HEK293 (cell line): Measurements from ENCODE around the gene RAB1B.

Experiments
- CTCF ChIP-seq: fragments of 450-650 bp; formaldehyde crosslinking; IDR thresholded peaks from 2 replicates; pipeline ENCODE4 v1.5.1; 2016; ENCODE audit warnings: missing biosample characterization, missing genetic modification characterization
- PRDM4 ChIP-seq: fragments of 450-650 bp; formaldehyde crosslinking; IDR thresholded peaks from 2 replicates; pipeline ENCODE4 v1.5.1; 2017; ENCODE audit warnings: missing biosample characterization, missing genetic modification characterization
- ZEB2 ChIP-seq: fragments of 450-650 bp; formaldehyde crosslinking; IDR thresholded peaks from 2 replicates; pipeline ENCODE4 v1.5.1; 2016; ENCODE audit warnings: missing biosample characterization, missing genetic modification characterization
- ZNF138 ChIP-seq: fragments of 450-650 bp; formaldehyde crosslinking; IDR thresholded peaks from 2 replicates; pipeline ENCODE4 v1.5.1; 2016; ENCODE audit warnings: missing biosample characterization, missing genetic modification characterization, borderline replicate concordance
- ZNF175 ChIP-seq: fragments of 450-650 bp; formaldehyde crosslinking; IDR thresholded peaks from 2 replicates; pipeline ENCODE4 v1.5.1; 2016; ENCODE audit warnings: missing biosample characterization, missing genetic modification characterization
- ZNF629 ChIP-seq: fragments of 450-650 bp; formaldehyde crosslinking; IDR thresholded peaks from 2 replicates; pipeline ENCODE4 v1.5.1; 2017; ENCODE audit warnings: missing biosample characterization, missing genetic modification characterization

GRCh38 chr11:66235141-66235540 lies 33.3 kb upstream of the RAB1B start:
- TF ChIP-seq ZNF629 (tag by site-specific recombination), result no peak
- no peak for TF ChIP-seq ZNF138 (tag by site-specific recombination)
- no peak for TF ChIP-seq PRDM4
- TF ChIP-seq CTCF (tag by site-specific recombination), result no peak
- TF ChIP-seq ZNF175 (tag by site-specific recombination), result no peak
- no peak for TF ChIP-seq ZEB2 (tag by site-specific recombination)
